Uterus (tissue), 2 donors: ENCODE measurements around the gene MPC1.

Source experiments
- CTCF ChIP-seq, 4 experiments: fragments of 200-600 bp in 2 of 4; fragments of 450-650 bp in 2 of 4; sonication (generic) in 2 of 4; IDR thresholded peaks; one replicate each; pipeline ENCODE4 v1.5.1; 2016 to 2019; ENCODE audit warnings: antibody characterized with exemption in 4 of 4, mild to moderate bottlenecking in 2 of 4, moderate library complexity in 1 of 4
- POLR2A ChIP-seq, 2 donors: fragments of 450-650 bp; IDR thresholded peaks; one replicate each; pipeline ENCODE4 v1.6.1; 2016; ENCODE audit warnings: antibody characterized with exemption in 2 of 2, mild to moderate bottlenecking in 1 of 2, moderate library complexity in 1 of 2

GRCh38 chr6:166394036-166394892 is 11.5 kb upstream of the MPC1 start:
- TF ChIP-seq CTCF (IDR thresholded peaks at IDR 0.05) (no peak), POLR2A (IDR thresholded peaks at IDR 0.05) (no peak)
